Parathyroid adenoma (tissue), 2 donors: ENCODE results near the gene TBCD.

ENCODE experiments used
- H2AFZ ChIP-seq: fragments of 300-600 bp; sonication (generic); one replicate; pipeline ENCODE4 v1.7.0; 2017; ENCODE audit warnings: antibody characterized with exemption, mild to moderate bottlenecking
- H3K27ac ChIP-seq: fragments of 300-600 bp; sonication (generic); one replicate; pipeline ENCODE4 v1.7.0; 2017
- H3K27me3 ChIP-seq: fragments of 300-600 bp; sonication (generic); one replicate; pipeline ENCODE4 v1.7.0; 2017; ENCODE audit warnings: low read length; ENCODE audit not compliant: control insufficient read depth, insufficient read depth
- H3K36me3 ChIP-seq: fragments of 300-600 bp; sonication (generic); one replicate; pipeline ENCODE4 v1.7.0; 2017; ENCODE audit warnings: low read length; ENCODE audit not compliant: control insufficient read depth, insufficient read depth
- H3K4me1 ChIP-seq: fragments of 300-600 bp; sonication (generic); one replicate; pipeline ENCODE4 v1.7.0; 2017; ENCODE audit warnings: control low read depth
- H3K4me2 ChIP-seq: fragments of 300-600 bp; sonication (generic); one replicate; pipeline ENCODE4 v1.7.0; 2017; ENCODE audit warnings: low read length
- H3K4me3 ChIP-seq: fragments of 300-600 bp; sonication (generic); one replicate; pipeline ENCODE4 v1.7.0; 2017; ENCODE audit warnings: low read depth, low read length
- H3K79me2 ChIP-seq: fragments of 300-600 bp; sonication (generic); one replicate; pipeline ENCODE4 v1.7.0; 2017; ENCODE audit warnings: control low read depth
- H3K9ac ChIP-seq: fragments of 300-600 bp; sonication (generic); one replicate; pipeline ENCODE4 v1.7.0; 2017; ENCODE audit warnings: mild to moderate bottlenecking
- H3K9me3 ChIP-seq: fragments of 300-600 bp; sonication (generic); one replicate; pipeline ENCODE4 v1.7.0; 2017; ENCODE audit warnings: low read length; ENCODE audit not compliant: control insufficient read depth
- TF ChIP-seq, protein P1 (sequence below): fragments of 300-600 bp; sonication (generic); IDR thresholded peaks from one replicate; pipeline ENCODE4 v1.7.0; 2017; ENCODE audit warnings: antibody characterized with exemption, mild to moderate bottlenecking
- donor health status: primary hyperparathyroidism.

TBCD gene

DNA sequence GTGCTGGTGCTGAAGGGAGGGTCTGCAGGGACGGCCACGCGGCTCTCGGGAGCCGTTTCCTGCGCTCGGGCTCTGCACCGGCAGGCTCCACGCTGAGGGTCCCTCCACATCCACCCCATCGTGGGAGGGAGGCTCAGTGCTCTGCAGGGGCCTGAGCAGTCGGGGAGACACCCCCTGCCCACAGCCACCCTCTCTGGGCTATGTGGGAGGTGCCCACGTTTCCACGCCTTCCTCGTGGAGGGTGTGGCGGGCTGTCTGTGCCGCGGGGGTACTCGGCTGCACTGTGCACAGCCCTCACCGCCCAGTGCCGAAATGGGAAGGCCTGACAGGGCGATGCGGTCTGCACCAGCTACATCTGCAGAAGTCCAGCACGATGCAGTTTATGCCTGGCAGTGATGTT lies 113.4 kb downstream of the TBCD start:
- peaks cover 9% of the 10 kb centered on the region for H3K4me1 ChIP-seq

DNA sequence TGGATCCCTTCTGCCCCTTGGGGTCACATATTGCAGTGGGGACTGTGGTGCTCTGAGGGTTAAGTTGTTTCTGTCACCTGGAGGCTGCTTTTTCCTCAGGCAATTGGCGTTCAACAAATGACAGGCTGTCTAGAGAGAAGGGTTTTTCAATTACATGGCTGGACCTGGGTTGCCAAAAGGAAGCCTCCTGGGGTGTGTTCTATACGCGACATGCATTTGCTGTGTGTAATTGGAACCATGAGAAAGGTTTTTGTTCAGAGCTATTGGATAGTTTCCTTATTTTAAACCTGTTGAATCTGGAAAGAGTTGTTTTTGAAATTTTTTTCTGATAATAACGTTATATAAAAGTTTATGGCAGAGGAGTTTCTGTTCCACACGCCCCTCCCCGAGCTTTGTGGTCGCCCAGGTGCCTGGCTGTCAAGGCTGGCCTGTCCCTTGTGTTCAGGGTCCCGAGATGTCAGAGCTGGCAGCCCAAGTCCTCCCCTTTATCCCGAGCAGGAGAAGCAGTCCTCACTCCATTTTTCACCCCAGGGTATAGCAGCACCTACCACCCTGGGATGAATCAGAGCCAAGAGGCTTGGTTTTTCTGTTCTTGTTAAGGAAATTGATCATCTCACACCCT lies 114.0 kb downstream of the TBCD start:
- Histone ChIP-seq H3K9me3 (no peaks in the 10 kb centered on the region), H2AFZ (no peak overlapping the region), H3K4me1 (peaks cover 4% of the 10 kb centered on the region), H3K27ac (no peak overlapping the region), H3K27me3 (no peaks in the 10 kb centered on the region), H3K36me3 (no peaks in the 10 kb centered on the region), H3K79me2 (peaks cover 31% of the 10 kb centered on the region), H3K4me2 (no peak overlapping the region), H3K4me3 (no peak overlapping the region), H3K9ac (no peak overlapping the region)
- TF ChIP-seq, protein P1, sequence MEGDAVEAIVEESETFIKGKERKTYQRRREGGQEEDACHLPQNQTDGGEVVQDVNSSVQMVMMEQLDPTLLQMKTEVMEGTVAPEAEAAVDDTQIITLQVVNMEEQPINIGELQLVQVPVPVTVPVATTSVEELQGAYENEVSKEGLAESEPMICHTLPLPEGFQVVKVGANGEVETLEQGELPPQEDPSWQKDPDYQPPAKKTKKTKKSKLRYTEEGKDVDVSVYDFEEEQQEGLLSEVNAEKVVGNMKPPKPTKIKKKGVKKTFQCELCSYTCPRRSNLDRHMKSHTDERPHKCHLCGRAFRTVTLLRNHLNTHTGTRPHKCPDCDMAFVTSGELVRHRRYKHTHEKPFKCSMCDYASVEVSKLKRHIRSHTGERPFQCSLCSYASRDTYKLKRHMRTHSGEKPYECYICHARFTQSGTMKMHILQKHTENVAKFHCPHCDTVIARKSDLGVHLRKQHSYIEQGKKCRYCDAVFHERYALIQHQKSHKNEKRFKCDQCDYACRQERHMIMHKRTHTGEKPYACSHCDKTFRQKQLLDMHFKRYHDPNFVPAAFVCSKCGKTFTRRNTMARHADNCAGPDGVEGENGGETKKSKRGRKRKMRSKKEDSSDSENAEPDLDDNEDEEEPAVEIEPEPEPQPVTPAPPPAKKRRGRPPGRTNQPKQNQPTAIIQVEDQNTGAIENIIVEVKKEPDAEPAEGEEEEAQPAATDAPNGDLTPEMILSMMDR, result no peak

More for the DNA sequence above, 113.4 kb downstream of the TBCD start:
- Histone ChIP-seq H3K9ac (no peak overlapping the region), H2AFZ (no peak overlapping the region), H3K27ac (no peak overlapping the region), H3K4me3 (no peak overlapping the region), H3K4me2 (no peak overlapping the region), H3K9me3 (no peaks in the 10 kb centered on the region), H3K36me3 (no peaks in the 10 kb centered on the region), H3K27me3 (no peaks in the 10 kb centered on the region), H3K79me2 (peaks cover 34% of the 10 kb centered on the region)
- TF ChIP-seq, protein P1, result no peak

DNA sequence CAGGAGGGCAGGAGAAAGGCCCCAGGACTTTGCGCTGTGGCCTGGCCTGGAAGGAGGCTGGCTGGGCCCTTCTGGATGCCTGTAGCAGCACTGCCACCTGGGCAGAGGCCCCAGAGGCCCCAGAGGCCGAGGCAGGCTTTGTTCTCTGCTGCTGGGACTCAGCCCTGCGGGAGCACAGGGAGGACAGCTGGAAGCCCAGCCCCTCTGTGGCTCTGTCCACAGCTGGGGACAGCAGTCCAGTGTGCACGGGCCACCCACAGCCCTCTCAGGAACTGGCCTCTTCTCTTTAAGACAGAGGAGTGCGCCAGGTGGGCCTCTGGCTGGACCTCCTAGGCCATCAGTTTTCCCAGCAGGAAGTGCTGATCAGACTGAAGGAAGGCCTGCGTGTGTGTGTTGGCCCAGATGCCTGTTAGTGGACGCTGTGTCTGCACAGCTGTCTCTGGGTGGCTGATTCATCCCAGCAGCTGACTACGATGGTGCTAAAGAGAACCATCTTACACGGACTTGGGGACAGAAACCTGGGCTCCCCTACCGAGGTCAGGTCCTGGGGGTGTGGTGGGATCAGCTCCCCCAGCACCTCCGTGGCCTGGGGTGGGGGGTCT lies 114.8 kb downstream of the TBCD start:
- H3K79me2 ChIP-seq, result peaks cover 29% of the 10 kb centered on the region
- TF ChIP-seq, protein P1, result no peak
- no peak overlapping the region for H3K9ac ChIP-seq
- no peak overlapping the region for H3K4me2 ChIP-seq
- H3K27me3 ChIP-seq, result no peaks in the 10 kb centered on the region
- no peak overlapping the region for H2AFZ ChIP-seq
- H3K36me3 ChIP-seq, result no peaks in the 10 kb centered on the region
- no peaks in the 10 kb centered on the region for H3K9me3 ChIP-seq
- no peak overlapping the region for H3K27ac ChIP-seq
- peaks cover 4% of the 10 kb centered on the region for H3K4me1 ChIP-seq
- no peak overlapping the region for H3K4me3 ChIP-seq

DNA sequence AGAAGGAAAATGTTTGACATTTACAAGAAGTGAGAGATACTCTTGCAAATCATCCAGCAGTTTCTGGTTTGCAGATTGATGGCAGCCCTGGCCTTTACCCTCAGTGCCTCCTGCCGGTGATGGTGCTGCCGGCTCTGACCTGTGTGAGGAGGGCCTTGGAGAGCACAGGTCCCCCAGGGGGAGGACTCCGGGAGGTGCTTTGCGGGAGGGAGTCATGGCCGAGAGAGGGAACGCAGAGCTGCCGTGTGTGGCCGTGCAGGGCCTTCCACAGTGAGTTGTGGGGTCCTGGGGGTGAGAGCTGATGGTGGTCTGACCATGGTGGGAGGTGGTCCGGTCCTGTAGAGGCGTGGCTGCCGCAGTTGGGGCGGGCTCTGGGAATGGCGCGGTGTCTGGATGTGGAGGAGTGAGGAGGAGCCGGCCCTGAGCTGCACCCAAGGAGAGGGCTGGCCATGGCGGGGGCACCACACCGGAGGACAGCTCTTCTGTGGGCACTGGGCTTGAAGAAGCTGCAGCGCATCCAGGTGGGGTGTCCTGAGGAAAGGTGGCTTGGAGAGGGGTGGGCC lies 116.0 kb downstream of the TBCD start:
- Histone ChIP-seq H2AFZ (no peak overlapping the region), H3K4me3 (no peak overlapping the region), H3K27me3 (no peaks in the 10 kb centered on the region), H3K9me3 (no peaks in the 10 kb centered on the region), H3K4me2 (no peak overlapping the region), H3K4me1 (peaks cover 4% of the 10 kb centered on the region), H3K36me3 (no peaks in the 10 kb centered on the region), H3K9ac (no peak overlapping the region), H3K79me2 (peaks cover 29% of the 10 kb centered on the region), H3K27ac (no peak overlapping the region)
- TF ChIP-seq, protein P1, result no peak
